Vagina (tissue), 2 donors: ENCODE data around the gene KLF14. TPM values are rescaled to one million over a fixed set of nuclear protein-coding genes. Genes with fewer than 3 reads are reported as not detected.
"Not testable (repeated sequence)": the region's sequence is repeated elsewhere in the genome, so short reads cannot be mapped to it uniquely, and the experiment has no call there.

Experiments used
- DNase-seq, 2 donors: peaks; one replicate each; pipeline ENCODE4 v3.0.0-alpha.2; 2017; ENCODE audit errors: extremely low spot score in 2 of 2
- H3K27ac ChIP-seq: fragments of 200-600 bp; sonication (generic); one replicate; pipeline ENCODE4 v1.5.1; 2019
- H3K27me3 ChIP-seq: fragments of 200-600 bp; sonication (generic); one replicate; pipeline ENCODE4 v1.5.1; 2019
- H3K36me3 ChIP-seq, 2 donors: fragments of 200-600 bp; sonication (generic); one replicate each; pipeline ENCODE4 v1.5.1; 2017 to 2019
- H3K4me1 ChIP-seq: fragments of 200-600 bp; sonication (generic); one replicate; pipeline ENCODE4 v1.5.1; 2019
- H3K4me3 ChIP-seq, 2 donors: fragments of 200-600 bp; sonication (generic); 1 replicate in 1 of 2; 2 replicates in 1 of 2; pipeline ENCODE4 v1.5.1; 2016 to 2019
- H3K9me3 ChIP-seq: fragments of 200-600 bp; sonication (generic); one replicate; pipeline ENCODE4 v1.5.1; 2019
- CTCF ChIP-seq, 3 experiments: fragments of 450-650 bp in 2 of 3; fragments of 200-600 bp in 1 of 3; sonication (generic) in 1 of 3; IDR thresholded peaks; one replicate each; pipeline ENCODE4 v1.5.1; 2017 to 2019; ENCODE audit warnings: antibody characterized with exemption in 3 of 3, mild to moderate bottlenecking in 2 of 3, moderate library complexity in 2 of 3
- POLR2A ChIP-seq, 2 donors: fragments of 450-650 bp; IDR thresholded peaks; one replicate each; pipeline ENCODE4 v1.6.1; 2017; ENCODE audit warnings: antibody characterized with exemption in 2 of 2, mild to moderate bottlenecking in 2 of 2, moderate library complexity in 2 of 2
- POLR2AphosphoS5 ChIP-seq, 2 donors: sonication (generic); formaldehyde crosslinking; IDR thresholded peaks; one replicate each; pipeline ENCODE4 v1.9.0; 2017; ENCODE audit warnings: antibody characterized with exemption in 2 of 2, mild to moderate bottlenecking in 2 of 2, low read depth in 1 of 2; ENCODE audit not compliant: insufficient read depth in 1 of 2
- intact Hi-C: fragments of 100-400 bp; cut with DNase I; formaldehyde crosslinking; loops from one replicate; pipeline ENCODE4 v1.15.1; 2023
- total RNA-seq: library from RNA; depleted of rRNA; stranded (reverse); fragments of >200 nt; gene quantifications from one replicate; pipeline ENCODE4 v1.2.3, GENCODE V29; 2016

KLF14 gene
- total RNA-seq, 1 donor from 2014 or later = not detected

- no peaks in the 10 kb centered on the region for H3K36me3 ChIP-seq
- TF ChIP-seq POLR2AphosphoS5 (IDR thresholded peaks at IDR 0.05; ENCODE audit: insufficient read depth in 1 of 2, low read depth in 1 of 2) (no peak), CTCF (IDR thresholded peaks at IDR 0.05) (no peak), POLR2A (IDR thresholded peaks at IDR 0.05) (no peak)
- H3K27ac ChIP-seq = no peak overlapping the region
- no peak for DNase-seq
- no peaks in the 10 kb centered on the region for H3K9me3 ChIP-seq
- H3K27me3 ChIP-seq = no peaks in the 10 kb centered on the region
- no peaks in the 10 kb centered on the region for H3K4me1 ChIP-seq
- intact Hi-C loops = no loop called here
- H3K4me3 ChIP-seq = no peak overlapping the region
These were observed 32.4 kb downstream of the KLF14 start for GRCh38 chr7:130701650-130702049.

GRCh38 chr7:130700760-130701159 lies 33.2 kb downstream of the KLF14 start:
- no peaks in the 10 kb centered on the region for H3K36me3 ChIP-seq
- H3K27ac ChIP-seq = no peak overlapping the region
- no peaks in the 10 kb centered on the region for H3K9me3 ChIP-seq
- no peak for DNase-seq
- TF ChIP-seq POLR2A (IDR thresholded peaks at IDR 0.05) (no peak), POLR2AphosphoS5 (IDR thresholded peaks at IDR 0.05; ENCODE audit: insufficient read depth in 1 of 2, low read depth in 1 of 2) (no peak), CTCF (IDR thresholded peaks at IDR 0.05) (no peak)
- no peaks in the 10 kb centered on the region for H3K4me1 ChIP-seq
- no peaks in the 10 kb centered on the region for H3K27me3 ChIP-seq
- H3K4me3 ChIP-seq = no peak overlapping the region
- intact Hi-C loops = no loop called here

GRCh38 chr7:130699686-130700085 lies 34.3 kb downstream of the KLF14 start:
- no peaks in the 10 kb centered on the region for H3K36me3 ChIP-seq
- H3K9me3 ChIP-seq = no peaks in the 10 kb centered on the region
- H3K27ac ChIP-seq = no peak overlapping the region
- H3K27me3 ChIP-seq = no peaks in the 10 kb centered on the region
- H3K4me3 ChIP-seq = no peak overlapping the region
- no peaks in the 10 kb centered on the region for H3K4me1 ChIP-seq
- no peak for TF ChIP-seq CTCF (IDR thresholded peaks at IDR 0.05)
- TF ChIP-seq POLR2A (IDR thresholded peaks at IDR 0.05) = no peak
- TF ChIP-seq POLR2AphosphoS5 (IDR thresholded peaks at IDR 0.05; ENCODE audit: insufficient read depth in 1 of 2, low read depth in 1 of 2) = no peak
- DNase-seq = no peak
- intact Hi-C loops = no loop called here

- Histone ChIP-seq H3K9me3 (no peaks in the 10 kb centered on the region), H3K27me3 (no peaks in the 10 kb centered on the region), H3K4me1 (no peaks in the 10 kb centered on the region), H3K4me3 (no peak overlapping the region), H3K36me3 (no peaks in the 10 kb centered on the region), H3K27ac (no peak overlapping the region)
- no peak for DNase-seq
- intact Hi-C loops = no loop called here
- TF ChIP-seq CTCF (IDR thresholded peaks at IDR 0.05) (no peak), POLR2A (IDR thresholded peaks at IDR 0.05) (no peak), POLR2AphosphoS5 (IDR thresholded peaks at IDR 0.05; ENCODE audit: insufficient read depth in 1 of 2, low read depth in 1 of 2) (no peak)
These were observed 36.2 kb downstream of the KLF14 start for GRCh38 chr7:130697820-130698219.

GRCh38 chr7:130695840-130696239 lies 38.2 kb downstream of the KLF14 start:
- Histone ChIP-seq H3K9me3 (no peaks in the 10 kb centered on the region), H3K4me3 (no peak overlapping the region), H3K27me3 (no peaks in the 10 kb centered on the region), H3K4me1 (no peaks in the 10 kb centered on the region), H3K27ac (no peak overlapping the region), H3K36me3 (no peaks in the 10 kb centered on the region)
- TF ChIP-seq POLR2AphosphoS5 (IDR thresholded peaks at IDR 0.05; ENCODE audit: insufficient read depth in 1 of 2, low read depth in 1 of 2) = no peak
- no peak for TF ChIP-seq POLR2A (IDR thresholded peaks at IDR 0.05)
- TF ChIP-seq CTCF (IDR thresholded peaks at IDR 0.05) = no peak
- intact Hi-C loops = no loop called here
- DNase-seq = no peak

- H3K4me1 ChIP-seq, DNase-seq, H3K9me3 ChIP-seq, H3K27ac ChIP-seq, H3K36me3 ChIP-seq, H3K27me3 ChIP-seq, H3K4me3 ChIP-seq, intact Hi-C loops: not testable (repeated sequence)
These were observed 41.6 kb downstream of the KLF14 start for GRCh38 chr7:130692396-130692795.
